K562 (cell line): ENCODE data around the gene IGFBP4. TPM values are rescaled to one million over a fixed set of nuclear protein-coding genes. Genes with fewer than 3 reads are reported as not detected.

ENCODE experiments used
- HDAC3 ChIP-seq: fragments of 450-650 bp; IDR thresholded peaks from 2 replicates; pipeline ENCODE4 v1.6.1; 2018; ENCODE audit warnings: borderline replicate concordance, mild to moderate bottlenecking, moderate library complexity; ENCODE audit not compliant: partially characterized antibody
- HMGN3 ChIP-seq: IDR thresholded peaks from 2 replicates; pipeline ENCODE4 v1.6.1; 2011; ENCODE audit warnings: borderline replicate concordance, low read depth, mild to moderate bottlenecking, mixed read lengths, low read length; ENCODE audit not compliant: insufficient read length; ENCODE audit errors: extremely low read depth
- NONO ChIP-seq, 2 experiments: fragments of 200-400 bp in 1 of 2; fragments of 450-650 bp in 1 of 2; formaldehyde crosslinking in 1 of 2; IDR thresholded peaks; 2 replicates each; pipeline ENCODE4 v1.6.1; 2017; ENCODE audit warnings: low read depth in 2 of 2, mild to moderate bottlenecking in 2 of 2, moderate library complexity in 2 of 2, low read length in 1 of 2
- PREB ChIP-seq: sonication (generic); formaldehyde crosslinking; IDR thresholded peaks from 2 replicates; pipeline ENCODE4 v1.8.1; 2023; ENCODE audit warnings: mild to moderate bottlenecking, missing genetic modification reagents
- PRPF4 ChIP-seq: fragments of 200-400 bp; formaldehyde crosslinking; IDR thresholded peaks from one replicate; pipeline ENCODE4 v1.6.1; 2017; ENCODE audit warnings: low read length, low read depth, mild to moderate bottlenecking; ENCODE audit not compliant: insufficient read depth, poor library complexity, severe bottlenecking
- RBFOX2 ChIP-seq: fragments of 200-400 bp; formaldehyde crosslinking; IDR thresholded peaks from 2 replicates; pipeline ENCODE4 v1.6.1; 2017; ENCODE audit warnings: low read depth, mild to moderate bottlenecking, low read length, moderate library complexity
- RBM25 ChIP-seq: fragments of 200-400 bp; formaldehyde crosslinking; IDR thresholded peaks from 2 replicates; pipeline ENCODE4 v1.6.1; 2018; ENCODE audit warnings: low read length, low read depth, moderate library complexity; ENCODE audit not compliant: severe bottlenecking
- RCOR1 ChIP-seq, 2 experiments: IDR thresholded peaks; 2 replicates each; pipeline ENCODE4 v1.6.1; 2012; ENCODE audit warnings: low read depth in 2 of 2, low read length in 2 of 2, borderline replicate concordance in 1 of 2, improper control_type of control experiment in 1 of 2
- SAP30 ChIP-seq: fragments of 200-600 bp; sonication (generic); IDR thresholded peaks from 2 replicates; pipeline ENCODE4 v1.6.1; 2012; ENCODE audit warnings: borderline replicate concordance, low read depth, mild to moderate bottlenecking, moderate library complexity, low read length, control low read depth, inconsistent platforms; ENCODE audit not compliant: insufficient read depth, poor library complexity, severe bottlenecking
- SIN3B ChIP-seq: fragments of 450-650 bp; IDR thresholded peaks from 2 replicates; pipeline ENCODE4 v1.6.1; 2017; ENCODE audit warnings: low read depth, mild to moderate bottlenecking, moderate library complexity
- SMARCC2 ChIP-seq: fragments of 450-650 bp; IDR thresholded peaks from 2 replicates; pipeline ENCODE4 v1.6.1; 2017; ENCODE audit warnings: antibody characterized with exemption, moderate library complexity, mild to moderate bottlenecking, low read depth
- STAT5B ChIP-seq: fragments of 250-450 bp; sonication (Bioruptor Pico); IDR thresholded peaks from 2 replicates; pipeline ENCODE4 v1.8.0; 2021; ENCODE audit warnings: mild to moderate bottlenecking, inconsistent platforms
- TSHZ1 ChIP-seq: fragments of 250-450 bp; sonication (Bioruptor Pico); IDR thresholded peaks from 2 replicates; pipeline ENCODE4 v1.4.0; 2020; ENCODE audit warnings: mild to moderate bottlenecking, moderate library complexity
- ZBTB7A ChIP-seq: IDR thresholded peaks from 2 replicates; pipeline ENCODE4 v1.6.1; 2011; ENCODE audit warnings: low read depth, mild to moderate bottlenecking, low read length, moderate library complexity, borderline replicate concordance; ENCODE audit not compliant: control insufficient read depth
- ZFX ChIP-seq: sonication (generic); formaldehyde crosslinking; IDR thresholded peaks from 2 replicates; pipeline ENCODE4 v1.8.0; 2022; ENCODE audit warnings: mild to moderate bottlenecking, missing genetic modification reagents, moderate library complexity
- ZNF24 ChIP-seq: fragments of 450-650 bp; IDR thresholded peaks from 2 replicates; pipeline ENCODE4 v1.6.1; 2016
- ZNF512 ChIP-seq: IDR thresholded peaks from 2 replicates; pipeline ENCODE4 v1.6.1; 2016; ENCODE audit warnings: missing genetic modification characterization, missing compliant biosample characterization
- ZNF583 ChIP-seq: fragments of 250-450 bp; sonication (Bioruptor Pico); IDR thresholded peaks from 2 replicates; pipeline ENCODE4 v1.4.0; 2020
- ZNF778 ChIP-seq: fragments of 450-650 bp; formaldehyde crosslinking; IDR thresholded peaks from 2 replicates; pipeline ENCODE4 v1.4.0; 2020; ENCODE audit warnings: mild to moderate bottlenecking, moderate library complexity
- ZNF79 ChIP-seq: fragments of 250-450 bp; sonication (Bioruptor Pico); IDR thresholded peaks from 2 replicates; pipeline ENCODE4 v1.4.0; 2020; ENCODE audit warnings: low read depth, mild to moderate bottlenecking, moderate library complexity
- polyA plus RNA-seq, 8 experiments: library from polyadenylated mRNA; depleted of rRNA in 4 of 8; stranded (reverse) in 5 of 8; unstranded in 3 of 8; fragments of >200 nt; fragmentation: Nextera tagmentation in 2 of 8; fragmentation: Illumina TruSeq in 1 of 8; extraction: Ambion mirVana in 2 of 8; extraction: Trizol in 1 of 8; gene quantifications; 2 replicates each; pipeline versions ENCODE4 v1.2.1 to v1.2.3, GENCODE V29; 2011 to 2014; ENCODE audit warnings: inconsistent platforms in 1 of 8, missing spikeins in 1 of 8
- total RNA-seq, 7 experiments: library from RNA; depleted of rRNA in 6 of 7; stranded (reverse); fragments of >200 nt in 6 of 7; fragmentation: Illumina TruSeq in 2 of 7; extraction: Trizol in 2 of 7; gene quantifications; 2 replicates each; pipeline versions ENCODE4 v1.2.1 to v1.2.3, GENCODE V29; 2011 to 2021; ENCODE audit warnings: low replicate concordance in 1 of 7

Gene IGFBP4
- total and polyA plus RNA-seq, 9 of the 15 experiments (the other 6 are each of a cell fraction or from before 2014, with no cell fraction given), result 8.8 to 99.8 (median 18.6) TPM

- TF ChIP-seq PREB (CRISPR knock-in tag) (no peak), ZNF24 (peak; percentile 35; the same call in 1 of the 2 replicates), PRPF4 (no peak), HDAC3 (no peak), HMGN3 (peak; percentile 32), RBM25 (peak; percentile 5), STAT5B (no peak), ZFX (CRISPR knock-in tag) (peak; percentile 26; the same call in 1 of the 2 replicates), ZNF583 (CRISPR knock-in tag) (peak; percentile 62; the same call in 1 of the 2 replicates), NONO (IDR thresholded peaks at IDR 0.05; ENCODE audit: low read depth in 2 of 2, low read length in 1 of 2) (peak; percentile 82 to 88), SMARCC2 (0 out of 2 replicates have a peak, but pooled peaks have one; percentile 35), RBFOX2 (peak; percentile 82), TSHZ1 (CRISPR knock-in tag) (no peak), RCOR1 (IDR thresholded peaks at IDR 0.05; ENCODE audit: borderline replicate concordance in 1 of 2, low read depth in 2 of 2, low read length in 2 of 2) (0 out of 4 replicates have a peak, but pooled peaks of 1 of the 2 experiments have one; percentile 17), ZBTB7A (0 out of 2 replicates have a peak, but pooled peaks have one; percentile 57), ZNF778 (CRISPR knock-in tag) (no peak), ZNF512 (tag) (no peak), ZNF79 (CRISPR knock-in tag) (no peak), SAP30 (peak; percentile 6), SIN3B (0 out of 2 replicates have a peak, but pooled peaks have one; percentile 46)
Observed at GRCh38 chr17:40443196-40443987, at the start of gene IGFBP4 (continued).
